ENCODE measurements around the gene DAAM1. TPM values are rescaled to one million over a fixed set of nuclear protein-coding genes. Genes with fewer than 3 reads are reported as not detected.

Gene DAAM1
- total and polyA plus RNA-seq, 3 donors from 2014 or later = 23.9 to 57.3 (median 54.6) TPM

- intact Hi-C loops (cut with DNase I; ENCODE audit: low total_unique reads) = no loop called here
- 67 to 75% methylated on average over 3 of the region's 3 CpGs for WGBS, 2 donors
- Histone ChIP-seq H3K9me3 (no peaks in the 10 kb centered on the region), H3K4me1 (peaks cover 31% of the 10 kb centered on the region), H3K27ac (peak overlapping the region in 1 of 2 donors; percentile 68), H3K27me3 (no peaks in the 10 kb centered on the region), H3K36me3 (ENCODE audit: low read depth, missing control alignments) (no peaks in the 10 kb centered on the region), H3K4me3 (no peak overlapping the region)
- TF ChIP-seq CTCF (IDR thresholded peaks at IDR 0.05) (no peak), POLR2A (IDR thresholded peaks at IDR 0.05) (no peak)
- no peak for DNase-seq
Observed at GRCh38 chr14:59370158-59370742, 181.8 kb downstream of the DAAM1 start.

- Histone ChIP-seq H3K4me3 (no peak overlapping the region), H3K4me1 (peaks cover 31% of the 10 kb centered on the region), H3K36me3 (ENCODE audit: low read depth, missing control alignments) (no peaks in the 10 kb centered on the region), H3K9me3 (no peaks in the 10 kb centered on the region), H3K27ac (peak overlapping the region; percentile 22 to 68), H3K27me3 (no peaks in the 10 kb centered on the region)
- 20 to 29% methylated on average over 2 of the region's 2 CpGs for WGBS, 2 donors
- no peak for TF ChIP-seq CTCF (IDR thresholded peaks at IDR 0.05)
- no peak for TF ChIP-seq POLR2A (IDR thresholded peaks at IDR 0.05)
- intact Hi-C loops (cut with DNase I; ENCODE audit: low total_unique reads) = no loop called here
- peak; percentile 41 for DNase-seq
Observed at GRCh38 chr14:59371771-59372170, 183.3 kb downstream of the DAAM1 start.

- Histone ChIP-seq H3K4me1 (peaks cover 40% of the 10 kb centered on the region), H3K9me3 (no peaks in the 10 kb centered on the region), H3K27ac (no peak overlapping the region), H3K27me3 (no peaks in the 10 kb centered on the region), H3K36me3 (ENCODE audit: low read depth, missing control alignments) (no peaks in the 10 kb centered on the region), H3K4me3 (no peak overlapping the region)
- no peak for DNase-seq
- TF ChIP-seq CTCF (IDR thresholded peaks at IDR 0.05) = no peak
- no peak for TF ChIP-seq POLR2A (IDR thresholded peaks at IDR 0.05)
- 46 to 70% methylated on average over 3 of the region's 3 CpGs for WGBS, 2 donors
- intact Hi-C loops (cut with DNase I; ENCODE audit: low total_unique reads) = no loop called here
Observed at GRCh38 chr14:59374048-59374447, 185.6 kb downstream of the DAAM1 start.

GRCh38 chr14:59376686-59377085, 188.2 kb downstream of the DAAM1 start:
- Histone ChIP-seq H3K9me3 (no peaks in the 10 kb centered on the region), H3K27ac (no peak overlapping the region), H3K27me3 (no peaks in the 10 kb centered on the region), H3K36me3 (ENCODE audit: low read depth, missing control alignments) (no peaks in the 10 kb centered on the region), H3K4me1 (peaks cover 27% of the 10 kb centered on the region), H3K4me3 (no peak overlapping the region)
- intact Hi-C loops (cut with DNase I; ENCODE audit: low total_unique reads) = no loop called here
- no peak for TF ChIP-seq POLR2A (IDR thresholded peaks at IDR 0.05)
- no peak for TF ChIP-seq CTCF (IDR thresholded peaks at IDR 0.05)
- no peak for DNase-seq
- 55 to 71% methylated on average over 3 of the region's 3 CpGs for WGBS, 2 donors

GRCh38 chr14:59377491-59377890, 189.0 kb downstream of the DAAM1 start:
- H3K4me1 ChIP-seq = peaks cover 19% of the 10 kb centered on the region
- no peaks in the 10 kb centered on the region for H3K36me3 ChIP-seq (ENCODE audit: low read depth, missing control alignments)
- no peaks in the 10 kb centered on the region for H3K9me3 ChIP-seq
- WGBS, 2 donors = 41 to 42% methylated on average over 3 of the region's 3 CpGs
- TF ChIP-seq CTCF (IDR thresholded peaks at IDR 0.05) (no peak), POLR2A (IDR thresholded peaks at IDR 0.05) (no peak)
- intact Hi-C loops (cut with DNase I; ENCODE audit: low total_unique reads) = no loop called here
- no peak overlapping the region for H3K4me3 ChIP-seq
- H3K27ac ChIP-seq = peak overlapping the region; percentile 32 to 48
- DNase-seq = peak; percentile 39
- H3K27me3 ChIP-seq = no peaks in the 10 kb centered on the region
